Peyer's patch (tissue), 4 donors: ENCODE measurements around the gene PWWP2B.

Source experiments
- POLR2A ChIP-seq, 2 donors: fragments of 450-650 bp; IDR thresholded peaks; one replicate each; pipeline ENCODE4 v1.5.1; 2017; ENCODE audit warnings: antibody characterized with exemption in 2 of 2, mild to moderate bottlenecking in 2 of 2, moderate library complexity in 2 of 2
- TF ChIP-seq, protein P1 (sequence below), 6 experiments: fragments of 450-650 bp in 4 of 6; fragments of 200-600 bp in 2 of 6; sonication (generic) in 1 of 6; IDR thresholded peaks; one replicate each; pipeline ENCODE4 v1.5.1; 2017 to 2019; ENCODE audit warnings: antibody characterized with exemption in 6 of 6, mild to moderate bottlenecking in 3 of 6, moderate library complexity in 1 of 6

DNA sequence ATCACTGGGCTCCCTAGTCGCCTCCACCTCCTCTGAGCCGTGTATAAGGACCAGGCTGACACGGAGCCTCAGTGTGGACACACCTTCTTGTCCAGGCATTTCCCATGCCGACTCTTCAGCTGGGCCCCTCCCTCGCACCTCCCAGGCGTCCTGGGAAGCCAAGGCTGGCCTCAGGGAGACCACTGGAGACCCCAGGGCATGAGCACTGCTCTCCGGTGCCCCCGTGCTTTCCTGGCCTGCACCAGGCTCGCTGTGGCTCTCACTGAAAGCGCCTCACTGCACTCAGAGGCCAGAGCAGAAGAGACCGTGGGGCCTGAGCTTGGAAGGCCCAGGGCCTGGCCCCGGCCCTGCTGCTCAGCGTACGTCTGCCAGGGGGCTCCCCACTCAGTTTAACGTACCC lies 33.6 kb upstream of the PWWP2B start:
- TF ChIP-seq, protein P1, sequence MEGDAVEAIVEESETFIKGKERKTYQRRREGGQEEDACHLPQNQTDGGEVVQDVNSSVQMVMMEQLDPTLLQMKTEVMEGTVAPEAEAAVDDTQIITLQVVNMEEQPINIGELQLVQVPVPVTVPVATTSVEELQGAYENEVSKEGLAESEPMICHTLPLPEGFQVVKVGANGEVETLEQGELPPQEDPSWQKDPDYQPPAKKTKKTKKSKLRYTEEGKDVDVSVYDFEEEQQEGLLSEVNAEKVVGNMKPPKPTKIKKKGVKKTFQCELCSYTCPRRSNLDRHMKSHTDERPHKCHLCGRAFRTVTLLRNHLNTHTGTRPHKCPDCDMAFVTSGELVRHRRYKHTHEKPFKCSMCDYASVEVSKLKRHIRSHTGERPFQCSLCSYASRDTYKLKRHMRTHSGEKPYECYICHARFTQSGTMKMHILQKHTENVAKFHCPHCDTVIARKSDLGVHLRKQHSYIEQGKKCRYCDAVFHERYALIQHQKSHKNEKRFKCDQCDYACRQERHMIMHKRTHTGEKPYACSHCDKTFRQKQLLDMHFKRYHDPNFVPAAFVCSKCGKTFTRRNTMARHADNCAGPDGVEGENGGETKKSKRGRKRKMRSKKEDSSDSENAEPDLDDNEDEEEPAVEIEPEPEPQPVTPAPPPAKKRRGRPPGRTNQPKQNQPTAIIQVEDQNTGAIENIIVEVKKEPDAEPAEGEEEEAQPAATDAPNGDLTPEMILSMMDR (IDR thresholded peaks at IDR 0.05) = no peak
- TF ChIP-seq POLR2A (IDR thresholded peaks at IDR 0.05) = no peak
